ENCODE measurements around the gene EIF4A3.

- TF ChIP-seq POLR2AphosphoS5 (IDR thresholded peaks at IDR 0.05; ENCODE audit: insufficient read depth in 1 of 2, low read depth in 1 of 2) (peak; percentile 18 to 24), POLR2A (IDR thresholded peaks at IDR 0.05) (no peak)
Measured at GRCh38 chr17:80109713-80110446, 37.0 kb downstream of the EIF4A3 start.

All from vagina (tissue), 2 donors.